Measurements from ENCODE around the gene LIN52. TPM values are rescaled to one million over a fixed set of nuclear protein-coding genes. Genes with fewer than 3 reads are reported as not detected.

Gene LIN52
- total and polyA plus RNA-seq, 4 donors, result 16.1 to 20.8 (median 19.6) TPM

DNA sequence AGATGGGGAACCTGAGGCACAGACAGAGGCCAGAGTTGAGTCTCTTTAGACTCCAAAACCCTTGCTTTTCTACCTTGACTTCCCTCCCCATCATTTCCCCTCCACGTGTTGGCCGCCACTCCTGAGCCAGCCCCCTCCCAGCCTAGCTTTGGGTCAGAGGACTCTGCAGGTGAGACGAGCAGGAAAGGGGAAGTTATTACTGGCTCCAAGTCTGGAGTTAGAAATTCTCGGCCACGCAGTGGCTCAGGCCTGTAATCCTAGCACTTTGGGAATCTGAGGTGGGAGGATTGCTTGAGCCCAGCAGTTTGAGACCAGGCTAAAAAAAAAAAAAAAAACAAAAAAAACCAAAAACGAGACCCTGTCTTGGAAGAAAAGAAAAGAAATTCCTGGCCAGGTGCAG, 163.3 kb downstream of the LIN52 start:
- no peak for DNase-seq (ENCODE audit: low read depth in 4 of 6, low spot score in 6 of 6)
- no CpG with 5 or more reads among the region's 6 CpGs for WGBS (ENCODE audit: insufficient coverage)
- peaks cover 60% of the 10 kb centered on the region for H3K27me3 ChIP-seq (ENCODE audit: control insufficient read depth, insufficient read depth, low read length)
- no peaks in the 10 kb centered on the region for H3K9me3 ChIP-seq (ENCODE audit: control insufficient read depth, insufficient read depth, low read length)
- H3K36me3 ChIP-seq (ENCODE audit: control insufficient read depth, insufficient read depth, low read length), result no peaks in the 10 kb centered on the region
- peaks cover 6% of the 10 kb centered on the region for H3K4me1 ChIP-seq (ENCODE audit: control insufficient read depth, insufficient read depth, low read length)
- H3K4me3 ChIP-seq (ENCODE audit: low read depth, low read length), result no peak overlapping the region
- H3K27ac ChIP-seq (ENCODE audit: low read depth, low read length), result no peak overlapping the region

DNA sequence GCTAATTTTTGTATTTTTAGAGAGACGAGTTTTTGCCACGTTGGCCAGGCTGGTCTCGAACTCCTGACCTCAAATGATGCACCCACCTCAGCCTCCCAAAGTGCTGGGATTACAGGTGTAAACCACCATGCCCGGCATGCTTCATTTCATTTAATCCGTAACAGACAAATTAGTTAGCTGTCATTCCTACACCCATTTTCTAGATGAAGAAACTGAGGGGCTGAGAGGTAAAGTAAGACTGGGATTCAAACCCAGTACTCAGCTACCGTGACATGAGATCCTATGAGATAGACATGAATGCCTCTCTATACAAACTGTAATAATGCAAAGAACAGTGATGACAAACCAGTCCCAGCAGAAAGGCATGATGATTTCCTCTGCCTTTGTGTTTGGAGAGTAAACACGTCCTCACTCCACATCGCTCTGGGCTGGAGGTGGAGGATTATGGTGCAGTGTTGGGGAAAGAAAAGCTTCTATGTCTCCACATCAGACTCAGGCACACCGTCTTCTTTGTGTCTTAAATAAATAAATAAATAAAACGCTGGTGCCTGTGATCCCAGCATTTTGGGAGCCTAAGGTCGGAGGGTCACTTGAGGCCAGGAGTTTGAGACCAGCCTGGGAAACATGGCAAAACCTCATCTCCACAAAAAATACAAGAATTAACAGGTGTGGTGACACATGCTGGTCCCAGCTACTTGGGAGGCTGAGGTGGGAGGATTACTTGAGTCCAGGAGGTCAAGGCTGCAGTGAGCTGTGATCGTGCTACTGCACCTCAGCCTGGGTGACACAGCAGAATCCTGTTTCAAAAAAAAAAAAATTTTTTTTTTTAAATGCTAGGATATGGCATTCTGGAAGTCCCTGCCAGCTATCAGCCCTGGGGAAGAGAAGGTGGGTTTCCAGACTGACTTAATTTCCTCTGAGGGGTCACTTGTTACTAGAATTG, 164.9 kb downstream of the LIN52 start:
- no peak for DNase-seq (ENCODE audit: low read depth in 4 of 6, low spot score in 6 of 6)
- peaks cover 44% of the 10 kb centered on the region for H3K27me3 ChIP-seq (ENCODE audit: control insufficient read depth, insufficient read depth, low read length)
- 97% methylated on average over 4 of the region's 12 CpGs for WGBS (ENCODE audit: insufficient coverage)
- peaks cover 6% of the 10 kb centered on the region for H3K4me1 ChIP-seq (ENCODE audit: control insufficient read depth, insufficient read depth, low read length)
- H3K9me3 ChIP-seq (ENCODE audit: control insufficient read depth, insufficient read depth, low read length), result no peaks in the 10 kb centered on the region
- no peak overlapping the region for H3K4me3 ChIP-seq (ENCODE audit: low read depth, low read length)
- no peak overlapping the region for H3K27ac ChIP-seq (ENCODE audit: low read depth, low read length)
- H3K36me3 ChIP-seq (ENCODE audit: control insufficient read depth, insufficient read depth, low read length), result no peaks in the 10 kb centered on the region

Small RNA genes within 50 kb of the gene (small RNA-seq; reads per million reads assigned to genes)
- gene AC006349.1 (ENCODE audit: low replicate concordance), result not detected
- gene RN7SL530P (ENCODE audit: low replicate concordance), result not detected

Other genes starting within 250 kb of the LIN52 start
- 10 to 100 TPM; 10.8 to 16.5 TPM for gene PTGR2, start 233.1 kb upstream of the LIN52 start, total RNA-seq
- 10 to 100 TPM; 13.0 to 15.3 TPM for gene PTGR2, start 233.1 kb upstream of the LIN52 start, polyA plus RNA-seq (ENCODE audit: insufficient read length in 2 of 2)
- 10 to 100 TPM; 60.5 to 70.7 TPM for gene ZNF410, start 198.1 kb upstream of the LIN52 start, total RNA-seq
- gene ZNF410, start 198.1 kb upstream of the LIN52 start, polyA plus RNA-seq (ENCODE audit: insufficient read length in 2 of 2), result 10 to 100 TPM; 44.2 to 48.5 TPM
- gene FAM161B, start 134.9 kb upstream of the LIN52 start, total RNA-seq, result 10 to 100 TPM; 13.8 to 15.8 TPM
- 10 to 100 TPM; 22.8 to 26.1 TPM for gene FAM161B, start 134.9 kb upstream of the LIN52 start, polyA plus RNA-seq (ENCODE audit: insufficient read length in 2 of 2)
- 10 to 100 TPM; 27.7 to 30.6 TPM for gene COQ6, start 134.7 kb upstream of the LIN52 start, total RNA-seq
- 10 to 100 TPM; 22.9 to 34.7 TPM for gene COQ6, start 134.7 kb upstream of the LIN52 start, polyA plus RNA-seq (ENCODE audit: insufficient read length in 2 of 2)
- 10 to 100 TPM; 11.0 to 13.9 TPM for gene ENTPD5, start 65.7 kb upstream of the LIN52 start, total RNA-seq
- 10 to 100 TPM; 12.6 to 15.0 TPM for gene ENTPD5, start 65.7 kb upstream of the LIN52 start, polyA plus RNA-seq (ENCODE audit: insufficient read length in 2 of 2)
- gene BBOF1, start 65.6 kb upstream of the LIN52 start, total RNA-seq, result 10 to 100 TPM; 14.7 to 23.1 TPM
- 10 to 100 TPM; 15.1 to 17.1 TPM for gene BBOF1, start 65.6 kb upstream of the LIN52 start, polyA plus RNA-seq (ENCODE audit: insufficient read length in 2 of 2)
- 10 to 100 TPM; 60.9 to 92.5 TPM for gene ALDH6A1, start 503 bp upstream of the LIN52 start, total RNA-seq
- gene ALDH6A1, start 503 bp upstream of the LIN52 start, polyA plus RNA-seq (ENCODE audit: insufficient read length in 2 of 2), result 10 to 100 TPM; 36.8 to 63.0 TPM
- under 1 TPM; 0.17 to 0.59 TPM for gene VSX2, start 154.5 kb downstream of the LIN52 start, total RNA-seq
- 1 to 10 TPM; 1.2 to 2.6 TPM for gene VSX2, start 154.5 kb downstream of the LIN52 start, polyA plus RNA-seq (ENCODE audit: insufficient read length in 2 of 2)
- 10 to 100 TPM; 30.3 to 48.4 TPM for gene ABCD4, start 218.0 kb downstream of the LIN52 start, total RNA-seq
- 100 to 1,000 TPM in 1 of 2 donors, 10 to 100 TPM in 1; 86.6 to 124 TPM for gene ABCD4, start 218.0 kb downstream of the LIN52 start, polyA plus RNA-seq (ENCODE audit: insufficient read length in 2 of 2)

All from spinal cord (tissue), 10 donors.